Measurements from ENCODE around the gene LRRC8D.

Gene LRRC8D

GRCh38 chr1:89943846-89944781, 123.3 kb downstream of the LRRC8D start:
- no peak for ATAC-seq
- no peaks in the 10 kb centered on the region for H3K36me3 Mint-ChIP-seq (ENCODE audit: low read depth)
- H3K9me3 Mint-ChIP-seq: no peaks in the 10 kb centered on the region
- peaks cover 3% of the 10 kb centered on the region for H3K27me3 Mint-ChIP-seq
- no peak for DNase-seq
- H3K27ac Mint-ChIP-seq: no peak overlapping the region
- H3K4me3 Mint-ChIP-seq: no peak overlapping the region
- H3K4me1 Mint-ChIP-seq: peaks cover 7% of the 10 kb centered on the region

- Mint-ChIP-seq H3K27me3 (peaks cover 3% of the 10 kb centered on the region), H3K4me3 (no peak overlapping the region), H3K9me3 (no peaks in the 10 kb centered on the region), H3K36me3 (ENCODE audit: low read depth) (no peaks in the 10 kb centered on the region), H3K27ac (no peak overlapping the region), H3K4me1 (peaks cover 6% of the 10 kb centered on the region)
- DNase-seq (no peak), ATAC-seq (peak; percentile 60)
These were observed 125.1 kb downstream of the LRRC8D start for GRCh38 chr1:89945852-89946476.

GRCh38 chr1:89946532-89946931, 125.7 kb downstream of the LRRC8D start:
- Mint-ChIP-seq H3K27me3 (peaks cover 3% of the 10 kb centered on the region), H3K36me3 (ENCODE audit: low read depth) (no peaks in the 10 kb centered on the region), H3K4me1 (peaks cover 1% of the 10 kb centered on the region), H3K4me3 (no peak overlapping the region), H3K9me3 (no peaks in the 10 kb centered on the region), H3K27ac (no peak overlapping the region)
- ATAC-seq (no peak), DNase-seq (no peak)

DNA sequence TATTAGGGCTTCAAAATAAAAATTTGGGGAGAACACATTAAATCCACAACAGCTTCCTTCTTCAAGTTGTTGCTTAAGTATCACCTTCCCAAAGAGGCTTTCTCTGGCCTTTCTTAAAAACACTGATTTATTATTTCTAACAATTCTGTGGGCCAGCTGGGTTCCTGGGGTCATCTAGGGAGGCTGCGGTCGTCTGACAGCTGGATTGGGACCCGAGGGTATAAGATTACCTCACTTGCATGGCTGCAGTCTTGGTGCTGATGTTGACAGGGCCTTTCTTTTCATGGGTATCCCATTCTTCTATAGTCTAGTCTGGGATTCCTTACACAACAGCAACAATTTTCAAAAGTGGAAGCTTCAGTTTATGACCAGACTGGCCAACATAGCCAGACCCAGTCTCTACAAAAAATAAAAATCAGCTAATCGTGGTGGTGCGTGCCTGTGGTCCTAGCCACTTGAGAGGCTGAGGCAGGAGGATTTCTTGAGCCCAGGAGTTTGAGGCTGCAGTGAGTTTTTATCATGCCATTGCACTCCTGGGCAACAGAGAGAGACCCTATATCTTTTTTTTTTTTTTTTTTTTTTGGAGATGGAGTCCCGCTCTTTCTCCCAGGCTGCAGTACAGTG, 128.0 kb downstream of the LRRC8D start:
- DNase-seq: no peak
- Mint-ChIP-seq H3K9me3 (no peaks in the 10 kb centered on the region), H3K36me3 (ENCODE audit: low read depth) (no peaks in the 10 kb centered on the region), H3K4me3 (no peak overlapping the region), H3K4me1 (peaks cover 18% of the 10 kb centered on the region), H3K27ac (no peak overlapping the region), H3K27me3 (peaks cover 3% of the 10 kb centered on the region)
- ATAC-seq: no peak

- Mint-ChIP-seq H3K27ac (no peak overlapping the region), H3K4me3 (no peak overlapping the region), H3K9me3 (no peaks in the 10 kb centered on the region), H3K4me1 (peaks cover 18% of the 10 kb centered on the region), H3K36me3 (ENCODE audit: low read depth) (no peaks in the 10 kb centered on the region), H3K27me3 (peaks cover 3% of the 10 kb centered on the region)
- no peak for ATAC-seq
- no peak for DNase-seq
These were observed 129.3 kb downstream of the LRRC8D start for GRCh38 chr1:89949991-89950624.

DNA sequence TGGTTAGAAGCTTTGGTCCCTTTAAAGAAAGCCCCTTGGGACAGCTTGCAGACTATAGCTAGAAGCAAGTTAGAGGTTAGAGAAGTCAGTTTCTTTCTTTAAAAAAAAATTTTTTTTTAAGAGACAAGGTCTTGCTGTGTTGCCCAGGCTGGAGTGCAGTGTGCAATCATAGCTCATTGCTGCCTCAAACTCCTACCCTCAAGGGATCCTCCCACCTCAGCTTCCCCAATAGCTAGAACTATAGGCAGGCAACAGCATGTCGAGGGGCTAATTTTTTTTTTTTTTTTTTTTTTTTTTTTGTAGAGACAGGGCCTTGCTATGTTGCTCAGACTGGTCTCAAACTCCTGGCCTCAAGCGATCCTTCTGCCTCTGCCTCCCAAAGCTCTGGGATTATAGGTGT, 129.9 kb downstream of the LRRC8D start:
- H3K9me3 Mint-ChIP-seq: no peaks in the 10 kb centered on the region
- H3K4me1 Mint-ChIP-seq: peaks cover 18% of the 10 kb centered on the region
- no peaks in the 10 kb centered on the region for H3K36me3 Mint-ChIP-seq (ENCODE audit: low read depth)
- no peak overlapping the region for H3K27ac Mint-ChIP-seq
- ATAC-seq (no peak), DNase-seq (no peak)
- no peak overlapping the region for H3K4me3 Mint-ChIP-seq
- peaks cover 3% of the 10 kb centered on the region for H3K27me3 Mint-ChIP-seq

DNA sequence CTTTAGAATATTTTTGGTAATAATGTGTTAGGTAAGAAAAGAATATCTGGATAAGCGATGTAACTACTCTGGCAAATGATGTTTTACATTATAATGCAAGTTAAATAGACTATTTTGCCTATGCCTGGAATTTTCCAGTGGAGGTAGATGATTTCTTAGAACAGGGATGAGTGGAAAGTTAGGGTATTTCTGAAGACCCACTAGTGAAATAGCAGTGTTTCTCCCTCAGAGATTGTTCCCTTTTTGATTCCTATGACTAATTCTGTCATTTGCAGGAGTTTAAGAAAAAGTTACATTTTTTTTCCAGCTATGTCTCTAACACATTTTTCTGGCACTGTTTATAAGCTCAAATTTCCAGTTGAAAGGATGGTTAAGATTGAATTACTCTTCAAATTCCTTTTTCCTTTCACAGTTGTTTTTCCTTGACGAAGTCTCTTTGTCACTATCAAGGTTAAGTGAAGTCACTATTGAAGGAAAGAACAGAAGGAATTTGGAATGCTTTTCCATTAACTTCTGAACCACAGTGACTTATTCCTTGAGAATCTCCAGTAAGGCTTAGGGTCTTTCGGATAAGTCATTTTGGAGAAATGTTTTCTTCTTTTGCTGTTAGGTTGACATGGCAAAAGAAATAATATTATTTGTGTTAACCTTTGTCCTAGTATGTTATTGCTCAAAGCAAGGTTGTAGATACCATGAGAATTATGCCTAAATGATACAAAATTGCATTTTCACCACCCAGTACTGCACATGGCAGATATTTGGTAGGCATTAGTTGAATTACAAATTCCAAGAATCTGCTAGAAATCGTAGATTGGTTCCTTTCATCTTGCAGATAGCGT, 131.2 kb downstream of the LRRC8D start:
- Mint-ChIP-seq H3K4me1 (peaks cover 22% of the 10 kb centered on the region), H3K4me3 (no peak overlapping the region), H3K27me3 (peaks cover 3% of the 10 kb centered on the region), H3K27ac (no peak overlapping the region), H3K36me3 (ENCODE audit: low read depth) (no peaks in the 10 kb centered on the region), H3K9me3 (no peaks in the 10 kb centered on the region)
- no peak for ATAC-seq
- no peak for DNase-seq

DNA sequence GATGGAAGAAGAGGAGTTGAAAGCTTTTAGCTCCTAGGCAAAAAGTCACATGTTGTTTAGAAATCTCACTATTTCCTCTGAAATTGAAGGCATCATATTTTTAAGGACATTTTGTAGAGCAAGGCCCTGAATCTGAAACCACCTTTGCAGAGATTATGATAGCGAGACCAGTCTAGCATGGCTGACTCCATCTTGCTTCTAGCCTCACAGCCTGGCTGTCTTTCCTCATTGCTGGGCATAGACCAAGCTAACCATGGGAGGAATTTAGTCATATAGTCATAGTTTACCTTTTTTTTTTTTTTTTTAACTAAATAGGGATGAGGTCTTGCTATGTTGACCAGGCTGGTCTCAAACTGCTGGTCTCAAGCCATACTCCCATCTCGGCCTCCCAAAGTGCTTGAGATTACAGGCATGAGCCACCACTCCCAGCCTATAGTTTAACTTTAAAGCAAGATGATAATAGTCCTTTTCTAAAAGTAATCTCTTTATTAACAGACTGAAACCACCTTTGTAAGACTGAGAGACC, 131.8 kb downstream of the LRRC8D start:
- Mint-ChIP-seq H3K27me3 (peaks cover 3% of the 10 kb centered on the region), H3K27ac (no peak overlapping the region), H3K4me3 (no peak overlapping the region), H3K9me3 (no peaks in the 10 kb centered on the region), H3K36me3 (ENCODE audit: low read depth) (no peaks in the 10 kb centered on the region), H3K4me1 (peaks cover 28% of the 10 kb centered on the region)
- ATAC-seq (peak; percentile 26), DNase-seq (no peak)

GRCh38 chr1:89953131-89953626, 132.3 kb downstream of the LRRC8D start:
- H3K27ac Mint-ChIP-seq: no peak overlapping the region
- H3K27me3 Mint-ChIP-seq: no peaks in the 10 kb centered on the region
- H3K36me3 Mint-ChIP-seq (ENCODE audit: low read depth): no peaks in the 10 kb centered on the region
- ATAC-seq (peak; percentile 83), DNase-seq (peak; percentile 42)
- H3K4me3 Mint-ChIP-seq: no peak overlapping the region
- H3K9me3 Mint-ChIP-seq: no peaks in the 10 kb centered on the region
- H3K4me1 Mint-ChIP-seq: peaks cover 32% of the 10 kb centered on the region

DNA sequence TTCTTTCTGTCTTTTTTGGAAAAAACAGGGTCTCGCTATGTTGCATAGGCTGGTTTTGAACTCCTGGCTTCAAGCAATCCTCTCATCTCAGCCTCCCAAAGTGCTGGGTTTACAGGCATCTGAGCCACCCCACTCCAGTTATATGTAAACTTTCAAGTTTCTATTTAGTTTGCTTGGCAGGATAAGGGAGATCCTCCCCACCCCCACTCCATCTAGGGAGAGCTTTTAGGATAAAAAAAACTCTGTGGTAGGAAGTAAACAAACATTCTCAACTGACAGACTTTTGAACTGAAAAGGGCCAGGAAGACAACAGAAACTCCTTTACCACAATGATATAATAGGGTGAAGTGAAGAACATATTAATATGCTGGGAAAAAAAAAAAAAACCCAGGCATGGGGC, 133.1 kb downstream of the LRRC8D start:
- Mint-ChIP-seq H3K36me3 (ENCODE audit: low read depth) (no peaks in the 10 kb centered on the region), H3K4me1 (peaks cover 37% of the 10 kb centered on the region), H3K9me3 (no peaks in the 10 kb centered on the region), H3K27ac (no peak overlapping the region), H3K27me3 (no peaks in the 10 kb centered on the region), H3K4me3 (no peak overlapping the region)
- DNase-seq (no peak), ATAC-seq (no peak)

- no peak overlapping the region for H3K27ac Mint-ChIP-seq
- ATAC-seq (no peak), DNase-seq (no peak)
- H3K27me3 Mint-ChIP-seq: no peaks in the 10 kb centered on the region
- H3K9me3 Mint-ChIP-seq: no peaks in the 10 kb centered on the region
- no peak overlapping the region for H3K4me3 Mint-ChIP-seq
- peaks cover 38% of the 10 kb centered on the region for H3K4me1 Mint-ChIP-seq
- H3K36me3 Mint-ChIP-seq (ENCODE audit: low read depth): no peaks in the 10 kb centered on the region
These were observed 133.6 kb downstream of the LRRC8D start for GRCh38 chr1:89954401-89954800.

DNA sequence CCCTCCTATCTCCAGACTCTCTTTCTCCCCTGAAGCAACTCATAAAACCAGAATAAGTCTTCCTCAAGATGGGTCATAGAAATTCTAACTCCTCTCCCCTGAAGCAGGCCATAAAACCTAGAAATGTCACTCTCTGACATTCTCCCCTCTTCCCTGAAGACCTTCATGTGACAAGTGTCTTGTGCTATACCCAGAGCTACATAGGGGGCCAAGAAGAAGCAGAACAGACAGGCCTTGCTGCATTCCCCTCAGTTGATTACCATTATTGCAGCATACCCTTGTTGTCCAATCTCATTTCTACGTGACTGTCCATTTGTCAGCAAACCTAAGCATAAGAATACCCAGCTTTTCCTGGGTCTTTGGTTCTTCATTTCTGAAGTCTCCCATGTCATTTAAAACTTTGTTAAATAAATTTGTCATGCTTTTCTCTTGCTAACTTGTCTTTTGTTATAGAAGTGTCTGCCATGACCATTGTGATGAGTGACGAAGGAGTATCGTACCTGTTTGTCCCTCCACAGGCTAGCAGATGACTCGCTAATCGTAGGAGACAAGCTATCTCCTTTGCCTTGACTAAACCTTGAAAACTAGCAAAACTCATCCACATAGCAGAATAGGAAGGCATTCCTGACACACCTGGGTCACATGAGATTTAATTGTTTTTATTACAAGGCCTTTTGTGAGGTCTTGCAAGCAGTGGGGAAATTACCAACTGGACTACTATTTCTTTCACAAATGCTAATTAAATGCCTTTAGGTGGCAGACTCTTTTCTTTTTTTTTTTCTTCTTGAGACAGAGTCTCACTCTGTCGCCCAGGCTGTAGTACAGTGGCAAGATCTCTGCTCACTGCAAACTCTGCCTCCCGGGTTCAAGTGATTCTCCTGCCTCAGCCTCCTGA, 134.7 kb downstream of the LRRC8D start:
- Mint-ChIP-seq H3K4me3 (no peak overlapping the region), H3K36me3 (ENCODE audit: low read depth) (no peaks in the 10 kb centered on the region), H3K9me3 (no peaks in the 10 kb centered on the region), H3K27me3 (no peaks in the 10 kb centered on the region), H3K4me1 (peaks cover 38% of the 10 kb centered on the region), H3K27ac (no peak overlapping the region)
- DNase-seq: no peak
- no peak for ATAC-seq

GRCh38 chr1:89957107-89957506, 136.3 kb downstream of the LRRC8D start:
- Mint-ChIP-seq H3K36me3 (ENCODE audit: low read depth) (no peaks in the 10 kb centered on the region), H3K27ac (no peak overlapping the region), H3K4me3 (no peak overlapping the region), H3K4me1 (peaks cover 34% of the 10 kb centered on the region), H3K27me3 (no peaks in the 10 kb centered on the region), H3K9me3 (no peaks in the 10 kb centered on the region)
- DNase-seq (peak; percentile 4), ATAC-seq (peak; percentile 63)
